ENCODE measurements around the gene C3.

C3 gene

DNA sequence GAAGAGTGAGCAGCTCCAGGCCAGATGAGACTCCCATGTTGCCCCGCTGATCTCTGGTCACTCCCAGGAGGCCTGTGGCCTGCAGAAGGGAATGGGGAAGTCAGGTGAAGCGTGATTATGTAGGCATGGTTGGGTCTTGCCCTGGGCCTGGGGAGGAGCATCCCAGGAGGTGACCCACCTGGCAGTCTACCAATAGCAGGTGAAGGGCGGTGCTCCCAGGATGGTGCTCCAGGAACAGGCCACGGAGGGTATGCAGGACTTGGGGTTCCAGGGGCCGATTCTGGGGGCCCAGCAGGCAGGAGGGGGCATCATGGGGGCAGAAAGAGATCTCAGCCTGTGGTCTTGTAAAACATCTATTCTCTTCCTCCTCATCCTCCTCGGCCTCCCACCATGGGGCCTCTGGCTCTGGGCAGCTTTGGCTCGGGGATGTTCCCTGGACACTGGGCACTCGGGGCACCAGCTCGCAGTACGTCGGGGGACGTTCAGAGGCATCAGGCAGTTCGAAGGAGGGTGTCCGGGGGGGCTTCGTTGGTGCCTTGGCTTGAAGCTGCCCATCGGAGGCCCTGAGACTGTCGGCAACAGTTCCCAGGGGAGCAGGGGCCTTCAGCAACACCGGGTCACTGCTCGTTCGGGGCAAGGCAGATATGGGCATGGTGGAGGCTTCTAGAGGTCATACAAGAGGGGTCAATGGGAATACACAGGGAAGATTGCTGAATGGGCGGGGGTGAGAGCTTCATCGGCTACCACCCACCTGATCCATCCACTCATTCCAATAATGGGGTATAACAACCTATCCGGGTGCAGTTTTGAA lies 34.4 kb upstream of the C3 start:
- Histone ChIP-seq H3K4me2 (ENCODE audit: low read length) (no peak overlapping the region), H4K20me1 (ENCODE audit: insufficient read depth, low read length) (peaks cover 17% of the 10 kb centered on the region), H3K9ac (ENCODE audit: low read length) (no peak overlapping the region), H3K36me3 (replicated peaks; ENCODE audit: low read depth, low read length) (peaks cover 32% of the 10 kb centered on the region), H3K27me3 (ENCODE audit: low read depth, low read length) (no peaks in the 10 kb centered on the region), H2AFZ (ENCODE audit: low read depth, low read length) (no peak overlapping the region), H3K4me3 (ENCODE audit: low read length) (no peak overlapping the region), H3K4me1 (ENCODE audit: low read length) (peaks cover 12% of the 10 kb centered on the region), H3K79me2 (ENCODE audit: low read length) (no peaks in the 10 kb centered on the region), H3K9me3 (ENCODE audit: insufficient read depth, low read length) (no peaks in the 10 kb centered on the region), H3K27ac (ENCODE audit: low read length) (no peak overlapping the region)
- TF ChIP-seq, protein P1, sequence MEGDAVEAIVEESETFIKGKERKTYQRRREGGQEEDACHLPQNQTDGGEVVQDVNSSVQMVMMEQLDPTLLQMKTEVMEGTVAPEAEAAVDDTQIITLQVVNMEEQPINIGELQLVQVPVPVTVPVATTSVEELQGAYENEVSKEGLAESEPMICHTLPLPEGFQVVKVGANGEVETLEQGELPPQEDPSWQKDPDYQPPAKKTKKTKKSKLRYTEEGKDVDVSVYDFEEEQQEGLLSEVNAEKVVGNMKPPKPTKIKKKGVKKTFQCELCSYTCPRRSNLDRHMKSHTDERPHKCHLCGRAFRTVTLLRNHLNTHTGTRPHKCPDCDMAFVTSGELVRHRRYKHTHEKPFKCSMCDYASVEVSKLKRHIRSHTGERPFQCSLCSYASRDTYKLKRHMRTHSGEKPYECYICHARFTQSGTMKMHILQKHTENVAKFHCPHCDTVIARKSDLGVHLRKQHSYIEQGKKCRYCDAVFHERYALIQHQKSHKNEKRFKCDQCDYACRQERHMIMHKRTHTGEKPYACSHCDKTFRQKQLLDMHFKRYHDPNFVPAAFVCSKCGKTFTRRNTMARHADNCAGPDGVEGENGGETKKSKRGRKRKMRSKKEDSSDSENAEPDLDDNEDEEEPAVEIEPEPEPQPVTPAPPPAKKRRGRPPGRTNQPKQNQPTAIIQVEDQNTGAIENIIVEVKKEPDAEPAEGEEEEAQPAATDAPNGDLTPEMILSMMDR (IDR thresholded peaks at IDR 0.05; ENCODE audit: low read depth, low read length): no peak
- TF ChIP-seq EZH2phosphoT487 (IDR thresholded peaks at IDR 0.05; ENCODE audit: low read depth): no peak

- Histone ChIP-seq H3K4me2 (ENCODE audit: low read length) (0 out of 2 replicates have a peak overlapping the region, but pooled peaks have one; percentile 90), H3K9ac (ENCODE audit: low read length) (no peak overlapping the region), H3K4me1 (ENCODE audit: low read length) (peaks cover 12% of the 10 kb centered on the region), H4K20me1 (ENCODE audit: insufficient read depth, low read length) (peaks cover 17% of the 10 kb centered on the region), H3K9me3 (ENCODE audit: insufficient read depth, low read length) (no peaks in the 10 kb centered on the region), H3K36me3 (replicated peaks; ENCODE audit: low read depth, low read length) (peaks cover 39% of the 10 kb centered on the region), H2AFZ (ENCODE audit: low read depth, low read length) (no peak overlapping the region), H3K27me3 (ENCODE audit: low read depth, low read length) (no peaks in the 10 kb centered on the region), H3K4me3 (ENCODE audit: low read length) (no peak overlapping the region), H3K27ac (ENCODE audit: low read length) (no peak overlapping the region), H3K79me2 (ENCODE audit: low read length) (no peaks in the 10 kb centered on the region)
- TF ChIP-seq EZH2phosphoT487 (IDR thresholded peaks at IDR 0.05; ENCODE audit: low read depth): no peak
- TF ChIP-seq, protein P1 (IDR thresholded peaks at IDR 0.05; ENCODE audit: low read depth, low read length): no peak
Observed at GRCh38 chr19:6754136-6754535, 33.7 kb upstream of the C3 start.

GRCh38 chr19:6753178-6754031 lies 33.0 kb upstream of the C3 start:
- Histone ChIP-seq H3K9ac (ENCODE audit: low read length) (peak overlapping the region; percentile 47), H3K4me1 (ENCODE audit: low read length) (peaks cover 12% of the 10 kb centered on the region), H3K27ac (ENCODE audit: low read length) (peak overlapping the region; percentile 64), H4K20me1 (ENCODE audit: insufficient read depth, low read length) (peaks cover 17% of the 10 kb centered on the region), H3K4me3 (ENCODE audit: low read length) (peak overlapping the region; percentile 74), H2AFZ (ENCODE audit: low read depth, low read length) (peak overlapping the region; percentile 64; the same call in 1 of the 2 replicates), H3K79me2 (ENCODE audit: low read length) (no peaks in the 10 kb centered on the region), H3K27me3 (ENCODE audit: low read depth, low read length) (no peaks in the 10 kb centered on the region), H3K4me2 (ENCODE audit: low read length) (peak overlapping the region; percentile 90), H3K9me3 (ENCODE audit: insufficient read depth, low read length) (no peaks in the 10 kb centered on the region), H3K36me3 (replicated peaks; ENCODE audit: low read depth, low read length) (peaks cover 40% of the 10 kb centered on the region)
- TF ChIP-seq EZH2phosphoT487 (IDR thresholded peaks at IDR 0.05; ENCODE audit: low read depth): no peak
- TF ChIP-seq, protein P1 (IDR thresholded peaks at IDR 0.05; ENCODE audit: low read depth, low read length): peak; percentile 83
